Activated CD4-positive, alpha-beta T cell treated with anti-CD3 and anti-CD28 coated beads, Interleukin-2, amount 50 U/mL, for 4 hours (primary cell): ENCODE results near the gene RBM38.

Experiments
- DNase-seq, 2 experiments: peaks; one replicate each; pipeline ENCODE4 v3.0.0-alpha.2; 2020

The RBM38 gene

GRCh38 chr20:57391439-57392301 lies 474 bp downstream of the RBM38 start:
- DNase-seq, result peak in 1 of 2 experiments; percentile 19

- DNase-seq, result peak; percentile 47 to 55
These were observed 1.5 kb downstream of the RBM38 start for GRCh38 chr20:57392512-57393271.

GRCh38 chr20:57393321-57394120 lies 2.3 kb downstream of the RBM38 start:
- DNase-seq, result no peak

- no peak for DNase-seq
These were observed 3.2 kb downstream of the RBM38 start for GRCh38 chr20:57394121-57395082.

GRCh38 chr20:57395111-57395966 lies 4.1 kb downstream of the RBM38 start:
- no peak for DNase-seq

- DNase-seq, result no peak
These were observed 5.2 kb downstream of the RBM38 start for GRCh38 chr20:57396212-57396983.

- no peak for DNase-seq
These were observed 5.9 kb downstream of the RBM38 start for GRCh38 chr20:57396984-57397692.

GRCh38 chr20:57397693-57398108 lies 6.5 kb downstream of the RBM38 start:
- peak; percentile 49 to 60 for DNase-seq

GRCh38 chr20:57398231-57398821 lies 7.1 kb downstream of the RBM38 start:
- DNase-seq, result peak; percentile 80 to 83

GRCh38 chr20:57398901-57399535 lies 7.8 kb downstream of the RBM38 start:
- DNase-seq, result no peak

GRCh38 chr20:57399587-57400155 lies 8.5 kb downstream of the RBM38 start:
- DNase-seq, result no peak

- no peak for DNase-seq
These were observed 9.1 kb downstream of the RBM38 start for GRCh38 chr20:57400231-57400701.

- no peak for DNase-seq
These were observed 9.8 kb downstream of the RBM38 start for GRCh38 chr20:57400821-57401564.

- no peak for DNase-seq
These were observed 10.3 kb downstream of the RBM38 start for GRCh38 chr20:57401565-57401918.

- DNase-seq, result no peak
These were observed 11.3 kb downstream of the RBM38 start for GRCh38 chr20:57402206-57403125.

GRCh38 chr20:57403216-57403615 lies 12.0 kb downstream of the RBM38 start:
- DNase-seq, result no peak
